ENCODE results near the gene ENPP6.
"Not testable (repeated sequence)": the region's sequence is repeated elsewhere in the genome, so short reads cannot be mapped to it uniquely, and the experiment has no call there.

Gene ENPP6

DNA sequence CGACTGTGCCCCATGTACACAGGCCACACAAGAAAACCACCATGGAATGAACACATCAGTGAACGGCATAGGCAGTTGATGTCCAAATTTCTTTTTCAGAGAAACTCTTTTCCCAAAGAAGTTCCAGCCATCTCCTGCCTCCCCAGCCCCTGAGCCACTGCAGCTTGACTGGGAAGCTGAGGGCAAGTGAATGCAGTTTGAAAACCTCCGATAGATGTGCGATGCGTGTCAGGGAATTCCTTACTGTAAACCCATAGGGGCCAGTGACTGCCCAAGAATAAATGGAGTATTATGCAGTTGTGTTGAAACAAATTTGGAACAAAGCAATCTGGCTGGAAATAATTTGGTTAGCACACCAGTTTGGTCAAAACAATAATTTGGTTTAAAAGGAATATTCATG is 72.1 kb downstream of the ENPP6 start:
- no peak overlapping the region for H3K4me3 ChIP-seq (ENCODE audit: low read depth, low read length)
- TF ChIP-seq CTCF (IDR thresholded peaks at IDR 0.05; ENCODE audit: borderline replicate concordance, insufficient read depth, low read depth, low read length) = no peak

- TF ChIP-seq CTCF (IDR thresholded peaks at IDR 0.05; ENCODE audit: borderline replicate concordance, insufficient read depth, low read depth, low read length) = no peak
- H3K4me3 ChIP-seq (ENCODE audit: low read depth, low read length) = no peak overlapping the region
These were observed 73.7 kb downstream of the ENPP6 start for GRCh38 chr4:184143770-184144564.

- no peak overlapping the region for H3K4me3 ChIP-seq (ENCODE audit: low read depth, low read length)
These were observed 75.3 kb downstream of the ENPP6 start for GRCh38 chr4:184142121-184143000.

GRCh38 chr4:184140901-184141300 is 76.8 kb downstream of the ENPP6 start:
- H3K4me3 ChIP-seq (ENCODE audit: low read depth, low read length) = not testable (repeated sequence)

More at GRCh38 chr4:184142121-184143000, 75.3 kb downstream of the ENPP6 start:
- no peak for TF ChIP-seq CTCF (IDR thresholded peaks at IDR 0.05; ENCODE audit: borderline replicate concordance, insufficient read depth, low read depth, low read length)

- no peak for TF ChIP-seq CTCF (IDR thresholded peaks at IDR 0.05; ENCODE audit: borderline replicate concordance, insufficient read depth, low read depth, low read length)
- H3K4me3 ChIP-seq (ENCODE audit: low read depth, low read length) = no peak overlapping the region
These were observed 81.1 kb downstream of the ENPP6 start for GRCh38 chr4:184136525-184136924.

DNA sequence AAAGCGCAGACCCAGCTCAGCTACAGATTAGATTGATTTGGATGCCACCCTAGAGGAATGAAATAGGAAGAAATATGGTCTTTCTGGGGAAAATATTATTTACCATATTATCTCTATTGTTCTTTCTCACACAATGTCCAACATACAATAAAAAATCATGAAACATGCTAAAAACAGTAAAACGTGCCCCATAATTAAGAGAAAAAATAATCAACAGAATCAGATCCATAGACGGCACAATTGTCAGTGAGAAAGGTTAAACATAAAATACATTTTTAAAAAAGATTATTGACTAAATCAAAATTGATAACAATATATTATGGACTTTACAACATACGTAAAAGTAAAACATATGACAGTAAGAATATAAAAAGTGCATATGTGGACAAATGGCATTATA is 90.9 kb downstream of the ENPP6 start:
- TF ChIP-seq CTCF (IDR thresholded peaks at IDR 0.05; ENCODE audit: borderline replicate concordance, insufficient read depth, low read depth, low read length) = no peak
- no peak overlapping the region for H3K4me3 ChIP-seq (ENCODE audit: low read depth, low read length)

DNA sequence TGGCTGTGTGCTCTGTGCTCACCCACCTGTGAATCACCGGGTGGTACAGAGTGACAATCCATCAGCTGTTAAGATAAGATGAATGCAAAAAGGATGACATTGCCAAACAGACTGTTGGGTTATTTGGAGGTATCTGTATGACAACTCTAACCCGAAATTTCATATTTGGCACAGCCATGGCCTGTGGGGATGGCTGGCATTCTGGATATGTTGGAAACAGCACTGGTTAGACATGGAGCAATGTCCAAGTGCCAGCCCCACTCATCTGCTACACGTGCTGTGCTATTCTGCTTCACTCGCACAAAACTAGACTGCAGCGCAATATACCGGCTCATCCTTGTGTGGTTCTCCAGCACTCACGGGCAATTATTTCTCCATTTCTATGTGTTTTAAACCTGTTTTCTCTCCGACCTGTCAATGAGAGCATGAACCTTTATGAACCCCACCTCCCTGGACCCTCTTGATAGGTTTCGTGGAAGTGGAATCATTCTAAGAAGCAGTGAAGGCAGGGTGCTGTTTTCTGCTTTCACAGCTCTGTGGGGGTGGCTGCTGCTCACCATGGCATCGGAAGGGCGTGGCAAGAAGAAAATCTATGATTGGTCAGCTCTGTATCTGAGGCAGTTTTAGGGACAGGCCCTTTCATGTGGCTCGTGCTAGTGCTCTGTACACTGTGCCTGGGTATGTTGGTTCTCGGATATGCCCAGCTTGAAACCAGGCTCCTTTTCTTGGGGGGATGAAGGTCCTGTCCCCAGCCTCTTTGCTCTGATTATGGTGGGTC is 94.9 kb downstream of the ENPP6 start:
- H3K4me3 ChIP-seq (ENCODE audit: low read depth, low read length) = no peak overlapping the region
- no peak for TF ChIP-seq CTCF (IDR thresholded peaks at IDR 0.05; ENCODE audit: borderline replicate concordance, insufficient read depth, low read depth, low read length)
